Activated T-helper 1 cell treated with anti-CD3 and anti-CD28 coated beads, Interleukin-2, amount 50 U/mL, for 16 hours (primary cell): ENCODE data around the gene SLC38A8.

ENCODE experiments used
- DNase-seq, 2 donors: peaks; one replicate each; pipeline ENCODE4 v3.0.0-alpha.2; 2020; ENCODE audit warnings: low read depth in 1 of 2, low spot score in 1 of 2

SLC38A8 gene

DNA sequence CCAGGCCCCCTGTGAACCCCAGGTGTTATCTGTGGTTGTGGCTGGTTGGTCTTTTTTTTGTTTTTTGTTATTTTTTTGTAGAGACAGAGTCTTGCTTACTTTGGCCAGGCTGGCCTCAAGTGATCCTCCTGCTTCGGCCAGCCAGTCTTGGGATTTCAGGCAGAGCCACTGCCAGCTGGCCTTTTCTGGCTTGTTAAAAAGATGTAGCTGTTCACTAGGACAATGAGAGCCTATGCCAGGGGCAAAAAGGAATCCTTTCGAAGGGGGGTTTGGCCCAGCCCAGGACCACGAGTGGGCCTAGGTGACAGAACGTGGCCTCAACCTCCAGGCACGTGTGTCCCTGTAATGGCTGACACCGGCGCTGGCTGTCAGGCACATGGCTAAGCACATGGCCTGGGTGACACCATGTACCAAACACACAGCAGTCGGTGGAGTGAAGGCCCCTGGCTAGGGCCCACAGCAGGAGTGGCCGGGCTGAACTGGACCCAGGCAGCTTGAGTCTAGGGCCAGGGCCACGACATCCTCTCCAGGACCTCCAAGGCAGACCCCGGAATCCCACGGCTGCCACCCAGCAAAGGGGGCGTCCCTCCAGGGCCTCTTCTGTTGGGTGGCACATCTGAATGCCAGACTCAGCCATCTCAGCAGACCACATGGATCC is 6.9 kb upstream of the SLC38A8 start:
- DNase-seq: no peak

DNA sequence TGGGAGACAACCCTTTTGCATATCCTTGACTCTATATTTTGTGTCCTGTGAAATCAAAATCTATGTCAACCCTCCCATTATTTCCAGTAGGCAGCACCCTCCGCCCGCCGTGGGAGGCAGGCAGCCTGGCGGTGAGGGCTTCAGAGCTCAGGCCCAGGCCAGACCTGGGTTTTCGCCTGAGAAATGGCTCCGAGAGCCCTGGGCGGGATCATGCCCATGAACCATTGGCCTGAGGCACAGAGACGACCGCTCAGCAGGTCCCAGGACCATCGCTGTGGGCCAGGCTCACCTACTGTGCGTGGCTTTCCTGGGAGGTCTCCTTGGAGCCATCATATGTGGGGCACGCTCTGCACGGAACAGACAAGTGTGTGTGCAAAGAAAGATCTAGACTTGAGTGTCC is 6.3 kb upstream of the SLC38A8 start:
- no peak for DNase-seq

DNA sequence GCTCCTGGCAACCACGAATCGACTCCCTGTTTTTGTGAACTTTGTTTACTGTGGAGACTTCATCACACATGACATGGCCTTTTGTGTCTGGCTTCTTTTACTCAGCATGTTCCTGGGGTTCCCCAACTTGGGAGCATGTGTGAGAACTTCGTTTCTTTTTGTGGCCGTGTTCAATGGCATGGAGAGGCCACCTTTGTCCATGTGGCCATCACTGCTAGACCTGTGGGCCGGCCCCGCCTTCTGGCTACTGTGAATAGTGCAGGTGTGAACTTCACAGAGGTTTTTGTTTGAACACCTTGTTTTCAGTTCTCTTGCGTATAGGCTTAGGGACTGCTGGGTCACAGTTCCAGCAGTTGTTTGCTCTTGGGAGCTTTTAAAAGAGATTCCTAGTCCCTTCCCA is 5.7 kb upstream of the SLC38A8 start:
- no peak for DNase-seq

DNA sequence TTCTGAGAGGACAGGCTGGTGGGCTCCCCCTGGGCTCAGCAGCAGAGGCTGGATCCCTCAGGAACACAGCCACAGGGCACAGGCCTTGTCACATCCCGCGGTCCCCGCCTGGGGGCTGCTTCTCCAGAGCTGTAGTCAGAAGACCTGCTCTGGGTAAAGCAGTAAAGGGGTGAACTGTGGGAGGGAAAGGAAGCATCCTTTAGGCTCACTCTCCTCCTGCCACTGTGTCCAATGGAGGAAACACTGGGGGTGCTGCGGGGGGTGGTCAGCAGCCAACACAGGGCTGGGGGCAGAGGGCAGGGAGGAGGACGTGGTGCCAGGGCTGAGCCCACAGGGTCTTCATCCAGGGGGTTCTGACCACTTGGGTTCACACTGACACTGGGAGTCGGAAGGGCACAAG is 5.0 kb upstream of the SLC38A8 start:
- DNase-seq: no peak

DNA sequence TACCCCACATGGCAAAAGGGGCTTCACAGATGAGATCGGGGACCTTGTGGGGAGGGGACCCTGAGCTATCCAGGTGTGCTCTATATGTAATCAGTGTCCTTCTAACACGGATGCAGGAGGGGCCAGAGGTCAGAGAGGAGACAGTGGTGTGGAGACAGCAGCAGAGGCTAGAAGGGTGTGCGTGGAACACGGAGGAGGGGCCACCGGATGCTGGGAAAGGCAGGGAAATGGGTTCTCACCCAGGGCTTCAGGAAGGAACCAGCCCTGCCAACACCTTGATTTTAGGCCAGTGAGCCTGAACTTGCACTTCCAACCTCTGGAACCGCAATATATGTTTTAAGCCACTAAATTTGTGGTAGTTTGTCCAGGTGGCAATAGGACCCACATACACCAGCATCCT is 4.6 kb upstream of the SLC38A8 start:
- DNase-seq: no peak

DNA sequence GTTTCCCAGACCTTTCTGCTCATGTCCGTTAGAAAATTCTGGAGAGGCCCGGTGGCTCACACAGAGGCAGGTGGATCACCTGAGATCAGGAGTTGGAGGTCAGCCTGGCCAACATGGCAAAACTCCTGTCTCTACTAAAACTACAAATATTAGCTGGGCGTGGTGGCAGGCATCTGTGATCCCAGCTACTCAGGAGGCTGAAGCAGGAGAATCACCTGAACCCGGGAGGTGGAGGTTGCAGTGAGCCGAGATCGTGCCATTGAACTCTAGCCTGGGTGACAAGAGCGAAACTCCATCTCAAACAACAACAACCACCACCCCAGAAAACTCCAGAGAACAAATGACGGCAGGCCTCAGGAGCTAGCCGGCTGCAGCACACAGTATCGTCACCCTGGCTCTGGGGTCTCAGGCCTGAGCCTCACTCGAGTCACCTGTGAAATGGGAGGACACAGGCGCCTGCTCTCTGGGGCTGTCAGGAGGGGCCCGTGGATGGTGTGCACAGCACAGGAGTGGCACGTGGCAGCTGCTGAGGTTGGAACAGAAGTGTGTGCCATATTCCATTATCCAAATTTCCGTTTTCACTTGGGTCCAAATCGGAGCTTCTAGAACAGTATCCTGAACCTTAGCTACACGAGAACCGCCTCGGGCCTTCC is 3.3 kb upstream of the SLC38A8 start:
- no peak for DNase-seq

DNA sequence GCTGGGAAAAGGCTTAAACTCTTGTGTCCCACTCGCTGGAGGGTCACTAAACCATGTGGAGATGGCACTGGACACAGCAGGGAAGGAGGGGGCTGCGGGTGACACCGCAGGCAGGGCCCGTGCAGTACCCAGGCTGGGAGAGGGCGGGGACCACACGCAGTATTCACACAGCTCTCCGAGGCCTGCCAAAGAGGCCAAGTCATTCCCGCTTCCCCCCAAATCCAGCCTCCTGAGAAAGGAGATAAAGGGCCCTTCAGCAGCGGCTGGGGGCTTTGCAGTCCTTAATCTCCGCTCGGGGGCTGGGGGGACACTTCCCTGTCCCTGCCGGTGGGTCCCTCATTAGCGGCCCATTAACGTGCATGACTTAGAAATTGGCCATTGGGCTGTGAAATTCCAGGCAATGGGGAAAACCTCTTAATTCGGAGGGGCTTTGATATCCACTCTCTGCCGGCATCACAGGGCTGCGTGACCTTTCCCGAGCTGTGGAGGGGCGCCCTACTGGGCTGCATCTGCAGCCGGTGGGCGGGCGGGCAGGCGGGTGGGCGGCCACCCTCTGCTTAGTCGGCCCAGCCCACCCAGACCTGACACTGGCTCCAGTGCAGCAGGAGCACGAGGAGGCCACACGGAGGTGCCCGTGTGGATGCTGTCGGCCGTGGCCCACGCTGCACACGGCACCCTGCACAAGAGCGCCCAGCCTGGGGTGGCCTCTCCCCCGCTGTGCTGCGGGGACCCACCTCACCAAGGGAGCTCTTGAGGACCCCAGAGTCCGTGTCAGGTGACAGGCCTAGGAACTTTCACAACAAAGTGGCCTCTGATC is 2.6 kb upstream of the SLC38A8 start:
- DNase-seq: no peak

DNA sequence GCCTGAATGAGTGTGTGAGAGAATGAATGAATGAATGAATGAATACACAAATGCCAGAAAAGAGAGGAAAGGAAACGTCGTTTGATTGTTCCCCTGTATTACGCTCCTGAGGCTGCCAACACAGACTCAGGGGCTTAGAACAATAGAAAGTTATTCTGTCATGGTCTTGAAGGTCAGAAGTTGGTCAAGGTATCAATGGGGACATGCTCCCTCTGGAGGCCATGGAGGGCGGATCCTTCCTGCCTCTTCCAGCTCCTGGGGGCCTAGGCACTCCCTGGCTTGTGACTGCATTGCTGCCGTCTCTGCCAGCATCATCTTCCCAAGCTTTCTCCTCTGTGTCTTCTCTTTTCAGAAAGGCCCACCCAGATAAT is 1.5 kb upstream of the SLC38A8 start:
- DNase-seq: no peak

DNA sequence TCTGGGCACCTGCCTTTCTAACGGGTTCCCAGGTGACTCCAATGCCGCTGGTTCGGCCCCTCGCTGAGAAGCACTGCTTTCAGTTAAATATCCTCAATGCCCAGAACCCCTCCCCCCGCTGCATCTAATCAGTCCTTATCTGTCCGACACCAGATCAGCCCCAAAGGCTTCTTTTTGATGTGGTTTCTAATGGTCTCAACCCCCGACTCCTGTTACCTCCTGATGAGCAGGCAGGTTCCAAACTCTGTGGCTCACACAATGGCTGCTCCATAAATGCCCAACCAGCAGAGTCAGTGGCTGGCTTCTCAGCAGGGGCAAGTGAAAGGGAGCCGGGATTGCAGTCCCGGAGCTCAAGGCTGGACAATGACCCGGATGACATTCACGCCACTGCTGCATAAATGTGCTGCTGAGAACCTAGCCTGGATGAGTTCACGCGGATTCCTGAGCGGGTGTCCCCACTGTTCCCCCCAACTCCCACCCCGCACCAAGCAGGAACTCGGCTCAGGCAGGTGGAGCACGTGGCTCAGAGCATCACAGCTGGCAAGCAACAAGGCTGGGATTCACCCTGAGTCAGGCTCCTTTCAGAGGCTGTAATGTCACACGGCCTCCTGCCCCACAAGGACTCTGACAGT is 1.0 kb upstream of the SLC38A8 start:
- DNase-seq: no peak

DNA sequence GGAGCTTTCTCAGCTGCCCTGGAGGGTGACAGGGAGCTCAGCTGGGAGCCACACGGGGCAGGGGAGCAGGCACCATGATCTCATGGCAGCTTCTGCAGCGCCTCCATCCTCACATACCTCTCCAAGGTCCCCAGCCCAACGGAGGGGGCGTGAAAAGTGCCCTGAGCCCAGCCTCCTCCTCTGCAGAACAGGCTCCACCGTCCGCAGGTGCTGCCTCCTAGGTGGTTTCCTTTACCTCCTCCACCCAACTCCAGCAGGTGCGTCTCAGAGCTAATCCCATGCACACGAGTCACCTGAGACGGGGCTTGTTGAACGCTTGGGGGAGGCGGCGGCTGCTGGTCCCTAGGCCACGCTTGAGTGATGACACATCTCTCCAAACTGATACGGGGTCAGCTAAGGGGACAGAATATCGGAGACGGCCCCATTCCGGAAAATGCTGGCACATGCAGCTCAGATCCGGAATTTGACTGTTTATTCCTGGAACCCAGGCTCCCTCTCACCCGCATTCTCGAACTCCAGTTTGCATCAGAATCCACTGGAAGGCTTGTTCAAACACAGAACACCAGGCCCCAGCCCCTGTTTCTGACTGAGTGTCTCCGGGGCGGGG is 387 bp upstream of the SLC38A8 start:
- DNase-seq: no peak

DNA sequence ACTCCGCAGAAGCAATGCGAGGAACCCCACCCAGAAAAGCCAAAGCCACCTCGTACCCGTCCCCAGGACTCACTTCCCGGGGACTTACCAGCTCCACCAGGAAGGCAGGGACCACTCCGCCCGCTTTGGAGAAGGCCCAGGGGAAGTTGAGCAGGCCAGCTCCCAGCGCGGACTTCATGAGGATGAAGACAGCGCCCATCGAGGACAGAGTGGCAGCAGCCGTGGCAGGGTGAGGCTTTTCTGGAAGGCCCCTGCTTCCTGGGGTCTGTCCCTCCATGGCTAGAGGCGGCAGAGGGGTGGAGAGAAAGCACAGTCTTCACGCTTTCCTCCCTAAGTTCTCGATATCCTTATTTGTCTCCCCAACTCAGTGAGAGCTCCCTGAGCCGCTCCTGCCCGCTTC is 714 bp downstream of the SLC38A8 start:
- no peak for DNase-seq

DNA sequence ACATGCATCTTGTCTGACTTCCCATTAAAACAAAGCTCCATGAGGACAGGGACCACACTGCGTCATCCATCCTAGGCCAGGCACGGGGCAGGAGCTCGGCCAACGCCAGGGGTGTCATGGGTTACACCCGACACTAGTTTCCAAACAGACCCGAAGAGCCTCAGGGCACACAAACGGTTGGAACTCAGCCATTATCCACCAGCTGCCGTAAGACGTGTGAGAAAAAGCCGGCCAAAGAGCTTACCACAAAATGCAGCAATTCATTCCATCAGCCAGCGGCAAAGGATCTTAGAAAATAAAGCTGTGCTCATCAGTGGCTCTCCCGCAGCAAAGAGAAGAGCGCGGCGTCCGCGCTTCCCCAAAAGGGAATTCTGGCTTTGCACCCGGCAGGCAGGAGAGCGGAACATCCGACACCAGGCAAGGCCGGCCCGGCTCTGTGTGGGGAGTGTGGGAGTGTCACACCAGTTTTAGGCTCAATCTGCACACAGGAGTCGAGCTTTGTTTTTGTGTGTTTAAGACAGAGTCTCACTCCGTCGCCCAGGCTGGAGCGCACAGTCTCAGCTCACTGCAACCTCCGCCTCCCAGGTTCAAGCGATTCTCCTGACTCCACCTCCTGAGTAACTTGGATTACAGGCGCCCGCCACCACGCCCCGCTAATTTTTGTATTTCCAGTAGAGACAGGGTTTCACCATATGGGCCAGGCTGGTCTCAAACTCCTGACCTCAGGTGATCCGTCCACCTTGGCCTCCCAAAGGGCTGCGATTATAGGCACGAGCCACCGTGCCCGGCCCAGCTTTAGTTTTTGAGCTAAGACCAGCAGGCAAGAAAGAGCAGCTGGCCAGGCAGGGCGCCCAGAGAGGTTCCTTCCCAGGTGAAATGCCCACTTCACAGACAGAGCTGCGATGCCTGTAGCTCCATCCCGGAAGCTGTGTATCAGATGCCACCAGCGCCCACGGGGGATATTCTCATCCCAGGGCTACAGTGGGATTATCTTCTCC is 1.5 kb downstream of the SLC38A8 start:
- DNase-seq: no peak

DNA sequence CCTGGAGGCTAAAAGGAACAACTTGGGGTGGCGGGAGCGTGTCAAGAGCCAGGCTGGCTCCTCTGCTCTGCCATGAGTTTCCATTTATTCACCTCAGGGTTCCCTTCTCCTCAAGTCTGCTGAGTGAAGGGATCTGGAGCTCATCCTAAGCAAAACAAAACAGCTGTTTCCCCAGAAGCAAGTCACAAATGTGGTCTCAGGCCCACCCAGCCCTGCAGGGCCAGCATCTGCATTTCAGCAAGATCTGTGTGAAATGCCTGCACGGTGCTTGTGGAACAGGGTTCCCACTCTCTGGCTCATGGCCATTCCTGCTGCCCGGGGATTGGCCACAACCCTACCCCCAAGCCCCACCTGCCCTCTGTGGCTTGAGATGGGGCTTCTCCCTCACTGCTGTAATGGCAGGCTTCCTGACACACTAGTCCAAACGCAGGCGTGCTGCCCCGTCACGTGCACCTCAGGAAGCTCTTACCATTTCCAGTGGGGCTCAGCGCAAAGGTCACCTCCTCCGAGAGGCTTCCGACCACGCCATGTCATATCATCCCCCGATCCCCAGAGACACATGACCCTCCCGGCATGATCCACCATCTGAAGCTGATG is 2.3 kb downstream of the SLC38A8 start:
- no peak for DNase-seq

DNA sequence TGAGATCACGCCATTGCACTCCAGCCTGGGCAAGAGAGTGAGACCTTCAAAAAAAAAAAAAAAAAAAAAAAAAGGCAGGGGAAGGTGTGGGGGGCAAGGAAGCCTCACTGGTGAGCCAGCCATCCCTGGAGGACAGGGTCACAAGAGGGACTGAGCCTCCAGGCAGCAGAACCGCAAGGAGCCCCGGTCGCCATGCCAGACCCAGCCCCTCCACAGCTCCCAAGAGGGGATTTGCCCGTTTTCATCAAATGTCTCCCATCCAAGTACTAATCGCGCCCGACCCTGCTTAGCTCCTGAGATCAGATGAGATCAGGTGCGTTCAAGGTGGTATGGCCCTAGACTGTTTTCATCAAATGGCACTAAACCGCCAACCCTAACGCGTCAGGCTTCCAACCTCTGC is 2.9 kb downstream of the SLC38A8 start:
- DNase-seq: no peak

DNA sequence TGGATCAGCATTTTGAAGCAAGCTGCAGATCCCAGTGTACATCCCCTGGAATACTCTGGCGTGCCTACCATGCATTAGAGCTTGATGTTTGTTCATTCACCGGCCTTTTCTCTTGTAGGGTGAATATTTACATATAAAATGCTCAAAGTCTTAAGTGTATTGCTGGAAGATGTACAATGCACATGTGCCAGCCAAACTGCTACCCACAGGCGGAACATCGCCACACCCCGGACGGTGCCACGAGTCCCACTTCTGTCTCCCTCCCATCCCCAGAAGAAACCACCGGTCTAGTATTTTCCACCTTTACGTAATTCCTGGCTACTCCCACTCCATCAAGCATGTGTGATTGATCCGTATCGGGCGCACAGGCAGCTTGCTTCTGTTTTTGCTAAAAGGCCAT is 4.1 kb downstream of the SLC38A8 start:
- DNase-seq: no peak

DNA sequence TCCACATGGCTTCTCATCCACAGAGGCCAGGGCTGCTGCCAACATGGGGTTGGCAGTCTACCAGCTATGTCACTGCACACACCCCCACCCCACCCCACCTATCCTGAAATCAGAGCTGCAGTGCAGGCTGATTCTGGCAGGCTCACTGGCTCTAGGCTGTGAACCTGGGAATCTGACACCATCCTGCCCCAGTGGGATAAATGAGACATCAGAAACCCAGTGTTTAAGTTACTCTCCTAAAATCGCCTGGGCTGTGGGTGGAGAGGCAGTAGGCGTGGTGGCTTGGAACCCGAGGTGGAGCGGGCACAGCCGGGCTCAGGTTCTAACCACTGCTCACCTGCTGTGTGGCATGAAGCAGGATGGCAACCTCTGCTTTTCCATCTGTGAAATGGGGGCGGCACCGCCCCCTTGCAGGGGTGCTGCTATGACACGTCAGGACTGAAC is 5.6 kb downstream of the SLC38A8 start:
- no peak for DNase-seq

DNA sequence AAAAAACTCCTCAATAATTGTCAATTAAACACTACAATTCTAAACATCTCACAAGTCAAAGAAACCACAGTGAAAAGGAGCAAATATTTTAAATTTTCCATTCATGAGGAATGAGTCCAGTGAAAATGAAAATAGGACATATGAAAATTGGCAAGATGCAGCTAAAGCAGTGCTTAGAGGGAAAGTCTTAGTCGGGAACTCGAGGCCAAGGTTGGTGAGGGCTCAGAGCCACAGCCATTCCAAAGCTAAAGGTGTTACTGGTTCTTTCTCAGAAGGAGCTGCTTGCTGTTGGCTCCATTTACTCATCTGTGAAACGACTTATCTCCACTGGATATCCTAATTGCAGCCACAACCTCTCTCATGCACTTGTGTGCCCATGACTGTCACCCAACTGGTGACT is 6.5 kb downstream of the SLC38A8 start:
- no peak for DNase-seq

DNA sequence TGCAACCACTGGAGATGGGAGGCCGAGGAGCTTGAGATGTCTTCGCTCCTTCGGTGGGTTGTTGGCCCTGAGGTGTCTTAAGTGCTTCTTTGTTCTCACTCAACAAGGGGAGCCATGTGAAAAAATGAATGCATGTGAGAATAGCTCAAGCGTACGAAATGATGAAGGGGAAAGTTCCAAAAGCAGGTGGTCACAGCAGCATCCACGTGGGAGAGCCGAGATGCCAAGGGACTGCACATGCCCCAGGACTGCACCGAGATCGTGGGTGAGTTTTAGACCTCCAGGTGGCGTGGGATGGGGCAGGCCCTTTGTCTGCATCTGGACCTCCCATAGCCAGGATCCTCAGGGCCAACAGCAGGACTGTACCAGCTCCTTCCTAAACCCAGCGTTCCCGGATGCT is 8.1 kb downstream of the SLC38A8 start:
- DNase-seq: no peak

DNA sequence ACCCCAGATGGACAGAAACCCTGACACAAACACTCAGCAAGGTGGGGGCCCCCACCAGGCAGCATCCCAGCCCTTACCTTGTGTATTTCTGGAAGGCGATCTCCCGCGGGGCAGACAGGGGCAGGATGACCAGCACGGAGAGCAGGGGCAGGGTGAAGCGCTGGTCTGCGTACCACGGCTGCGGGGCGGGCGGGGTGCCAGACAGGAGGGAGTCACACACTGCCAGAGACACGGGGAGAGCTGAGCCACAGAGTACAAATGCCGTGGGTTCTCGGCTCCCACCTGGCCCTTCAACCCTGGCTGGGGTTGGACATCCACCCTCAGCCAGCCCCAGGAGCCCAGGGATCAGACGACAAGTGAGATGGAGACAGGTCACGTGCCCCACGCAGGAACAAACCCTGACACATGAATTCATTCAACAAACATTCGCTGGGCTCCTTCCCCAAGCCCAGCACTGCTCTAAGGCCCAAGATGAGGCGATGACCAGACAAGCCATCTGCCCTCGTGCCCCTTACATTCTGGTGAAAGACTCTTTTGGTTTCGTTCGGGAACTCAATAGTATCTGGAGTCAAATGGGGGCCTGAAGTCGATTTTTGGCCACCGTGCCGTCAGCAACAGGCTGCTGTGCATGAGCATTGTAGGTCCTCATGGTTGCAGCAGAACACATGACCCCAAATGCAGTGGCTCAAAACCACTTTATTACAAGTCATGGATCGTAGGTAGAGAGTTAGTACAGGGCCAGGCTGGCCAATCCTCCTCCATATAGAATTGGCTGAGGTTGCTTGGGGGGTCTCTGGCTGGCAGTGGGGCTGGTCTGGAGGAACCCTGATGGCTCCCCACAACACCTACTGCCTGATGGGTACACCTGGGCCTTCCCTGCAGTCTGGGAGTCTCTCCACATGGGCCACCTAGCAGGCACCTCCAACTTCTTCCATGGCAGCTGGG is 9.1 kb downstream of the SLC38A8 start:
- DNase-seq: no peak
